KMS-11 (cell line): ENCODE results near the gene ALOX5AP.

Source experiments
- H2AFZ ChIP-seq: fragments of 200-600 bp; sonication (generic); 2 replicates; pipeline ENCODE4 v1.6.1; 2016; ENCODE audit warnings: antibody characterized with exemption, mixed run types, low read depth
- H3K27ac ChIP-seq: fragments of 200-600 bp; sonication (generic); 2 replicates; pipeline ENCODE4 v1.6.1; 2016; ENCODE audit warnings: mild to moderate bottlenecking, mixed run types
- H3K27me3 ChIP-seq: fragments of 200-600 bp; sonication (generic); 2 replicates; pipeline ENCODE4 v1.6.1; 2017; ENCODE audit warnings: mild to moderate bottlenecking, low read depth, mixed run types, moderate library complexity; ENCODE audit not compliant: insufficient read depth
- H3K36me3 ChIP-seq: fragments of 200-600 bp; sonication (generic); 2 replicates; pipeline ENCODE4 v1.6.1; 2017; ENCODE audit warnings: mild to moderate bottlenecking, mixed run types; ENCODE audit not compliant: insufficient read depth
- H3K4me1 ChIP-seq: fragments of 200-600 bp; sonication (generic); 2 replicates; pipeline ENCODE4 v1.6.1; 2016; ENCODE audit warnings: mild to moderate bottlenecking, low read depth, mixed run types; ENCODE audit not compliant: poor library complexity, severe bottlenecking
- H3K4me2 ChIP-seq: fragments of 200-600 bp; sonication (generic); 2 replicates; pipeline ENCODE4 v1.7.0; 2016; ENCODE audit warnings: mild to moderate bottlenecking, mixed run types
- H3K4me3 ChIP-seq: fragments of 200-600 bp; sonication (generic); IDR thresholded peaks from 2 replicates; pipeline ENCODE4 v1.6.1; 2017; ENCODE audit warnings: low read depth, low read length, mixed read lengths; ENCODE audit not compliant: insufficient read depth
- H3K79me2 ChIP-seq: fragments of 200-600 bp; sonication (generic); 2 replicates; pipeline ENCODE4 v1.6.1; 2016; ENCODE audit warnings: low read depth, mixed run types; ENCODE audit not compliant: insufficient read depth
- H3K9ac ChIP-seq: fragments of 200-600 bp; sonication (generic); 2 replicates; pipeline ENCODE4 v1.6.1; 2016; ENCODE audit warnings: mild to moderate bottlenecking, mixed run types
- H4K20me1 ChIP-seq: fragments of 200-600 bp; sonication (generic); 2 replicates; pipeline ENCODE4 v1.6.1; 2016; ENCODE audit warnings: mild to moderate bottlenecking, mixed run types; ENCODE audit not compliant: insufficient read depth
- TF ChIP-seq, protein P1 (sequence below): fragments of 200-600 bp; sonication (generic); conservative IDR thresholded peaks from 2 replicates; pipeline ENCODE4 v1.6.1; 2017; ENCODE audit warnings: low read depth, mild to moderate bottlenecking, antibody characterized with exemption, low read length, moderate library complexity, mixed read lengths

ALOX5AP gene

DNA sequence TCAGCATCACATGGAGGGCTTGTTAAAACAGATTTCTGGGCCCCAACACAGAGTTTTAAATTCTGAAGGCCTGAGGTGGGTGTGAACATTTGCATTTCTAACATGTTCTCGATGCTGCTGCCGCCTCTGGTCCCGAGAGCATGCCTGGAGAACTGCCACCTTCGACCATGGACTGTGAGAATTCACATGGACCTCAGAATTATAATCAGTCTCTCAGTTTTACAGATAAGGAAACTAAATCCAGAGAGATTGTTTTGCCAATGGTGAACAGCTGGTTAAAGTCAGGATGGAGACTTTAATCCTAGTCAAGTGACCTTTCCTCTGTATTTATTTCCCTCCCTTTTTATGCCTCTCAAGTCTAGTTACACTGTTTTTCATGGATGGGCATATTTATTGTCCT lies 14.7 kb downstream of the ALOX5AP start:
- Histone ChIP-seq H3K4me2 (no peak overlapping the region), H3K27me3 (no peaks in the 10 kb centered on the region), H3K36me3 (no peaks in the 10 kb centered on the region), H3K4me1 (peaks cover 9% of the 10 kb centered on the region), H3K9ac (no peak overlapping the region), H2AFZ (no peak overlapping the region), H3K79me2 (no peaks in the 10 kb centered on the region), H3K4me3 (no peak overlapping the region), H3K27ac (no peak overlapping the region), H4K20me1 (no peaks in the 10 kb centered on the region)
- TF ChIP-seq, protein P1, sequence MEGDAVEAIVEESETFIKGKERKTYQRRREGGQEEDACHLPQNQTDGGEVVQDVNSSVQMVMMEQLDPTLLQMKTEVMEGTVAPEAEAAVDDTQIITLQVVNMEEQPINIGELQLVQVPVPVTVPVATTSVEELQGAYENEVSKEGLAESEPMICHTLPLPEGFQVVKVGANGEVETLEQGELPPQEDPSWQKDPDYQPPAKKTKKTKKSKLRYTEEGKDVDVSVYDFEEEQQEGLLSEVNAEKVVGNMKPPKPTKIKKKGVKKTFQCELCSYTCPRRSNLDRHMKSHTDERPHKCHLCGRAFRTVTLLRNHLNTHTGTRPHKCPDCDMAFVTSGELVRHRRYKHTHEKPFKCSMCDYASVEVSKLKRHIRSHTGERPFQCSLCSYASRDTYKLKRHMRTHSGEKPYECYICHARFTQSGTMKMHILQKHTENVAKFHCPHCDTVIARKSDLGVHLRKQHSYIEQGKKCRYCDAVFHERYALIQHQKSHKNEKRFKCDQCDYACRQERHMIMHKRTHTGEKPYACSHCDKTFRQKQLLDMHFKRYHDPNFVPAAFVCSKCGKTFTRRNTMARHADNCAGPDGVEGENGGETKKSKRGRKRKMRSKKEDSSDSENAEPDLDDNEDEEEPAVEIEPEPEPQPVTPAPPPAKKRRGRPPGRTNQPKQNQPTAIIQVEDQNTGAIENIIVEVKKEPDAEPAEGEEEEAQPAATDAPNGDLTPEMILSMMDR = no peak

DNA sequence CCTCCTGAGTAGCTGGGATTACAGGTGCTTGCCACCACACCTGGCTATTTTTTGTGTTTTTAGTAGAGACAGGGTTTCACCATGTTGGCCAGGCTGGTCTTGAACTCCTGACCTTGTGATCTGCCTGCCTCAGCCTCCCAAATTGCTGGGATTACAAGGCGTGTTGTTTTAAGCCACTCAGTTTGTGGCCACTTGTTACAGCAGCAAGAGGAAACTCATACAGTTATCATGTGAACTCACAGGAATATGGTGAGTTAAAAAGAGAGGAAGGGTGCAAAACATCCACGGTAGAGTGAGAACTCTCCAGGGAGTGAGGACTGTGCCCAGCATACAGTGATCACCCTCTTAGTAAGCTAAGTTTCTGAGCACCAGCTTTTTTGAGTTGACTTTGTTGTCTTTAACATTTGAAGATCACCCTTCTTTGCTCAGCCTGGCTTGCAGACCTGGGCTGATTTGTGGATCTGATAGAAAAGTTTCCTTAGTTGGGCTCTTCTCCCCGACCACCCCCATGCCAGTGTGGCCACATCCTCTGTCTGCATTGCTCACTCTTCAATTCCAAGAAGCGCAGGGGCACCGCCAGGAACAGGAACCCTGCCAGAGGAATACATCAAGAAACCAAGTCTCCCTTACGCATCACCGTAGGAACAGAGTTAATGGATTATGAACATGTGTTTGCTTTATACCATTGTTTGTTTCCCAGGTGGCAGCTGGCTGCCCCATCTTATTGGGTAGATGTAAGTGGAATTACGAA lies 16.0 kb downstream of the ALOX5AP start:
- TF ChIP-seq, protein P1 = no peak
- Histone ChIP-seq H3K9ac (no peak overlapping the region), H3K4me1 (peaks cover 18% of the 10 kb centered on the region), H3K27ac (no peak overlapping the region), H3K36me3 (no peaks in the 10 kb centered on the region), H4K20me1 (no peaks in the 10 kb centered on the region), H3K79me2 (no peaks in the 10 kb centered on the region), H3K4me2 (no peak overlapping the region), H2AFZ (no peak overlapping the region), H3K27me3 (no peaks in the 10 kb centered on the region), H3K4me3 (no peak overlapping the region)

DNA sequence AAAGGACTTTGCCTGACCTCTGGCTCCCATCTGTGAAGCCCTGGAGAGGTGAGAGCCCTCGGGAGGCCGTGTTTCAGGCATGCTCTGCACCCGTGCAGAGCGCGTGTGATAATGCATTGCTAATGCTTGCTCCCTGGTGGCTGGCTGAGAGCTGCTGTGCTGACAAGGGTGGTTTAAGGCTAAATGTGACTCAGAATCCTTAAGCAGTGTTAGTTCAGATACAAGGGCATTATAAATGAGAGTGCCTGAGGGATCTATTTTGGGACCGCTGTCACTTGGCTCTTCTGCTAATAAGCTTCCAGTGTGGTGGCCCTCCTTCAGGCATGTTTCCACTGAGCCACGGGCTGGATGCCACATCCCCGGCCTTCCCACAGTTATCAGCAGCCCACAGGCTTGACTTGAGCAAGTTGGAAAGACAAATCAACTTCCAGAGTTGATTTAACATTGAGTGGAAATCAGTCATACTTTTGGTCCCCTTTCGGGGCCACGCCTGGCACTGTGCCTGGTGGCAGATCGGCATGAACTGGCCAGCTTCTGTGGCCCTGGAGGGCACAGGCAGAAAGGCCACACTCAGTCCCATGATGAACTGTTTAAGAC lies 17.0 kb downstream of the ALOX5AP start:
- Histone ChIP-seq H3K79me2 (no peaks in the 10 kb centered on the region), H3K4me1 (peaks cover 27% of the 10 kb centered on the region), H3K27me3 (no peaks in the 10 kb centered on the region), H3K36me3 (no peaks in the 10 kb centered on the region), H3K4me2 (no peak overlapping the region), H4K20me1 (no peaks in the 10 kb centered on the region), H3K4me3 (no peak overlapping the region), H2AFZ (no peak overlapping the region), H3K27ac (no peak overlapping the region), H3K9ac (no peak overlapping the region)
- TF ChIP-seq, protein P1 = no peak

DNA sequence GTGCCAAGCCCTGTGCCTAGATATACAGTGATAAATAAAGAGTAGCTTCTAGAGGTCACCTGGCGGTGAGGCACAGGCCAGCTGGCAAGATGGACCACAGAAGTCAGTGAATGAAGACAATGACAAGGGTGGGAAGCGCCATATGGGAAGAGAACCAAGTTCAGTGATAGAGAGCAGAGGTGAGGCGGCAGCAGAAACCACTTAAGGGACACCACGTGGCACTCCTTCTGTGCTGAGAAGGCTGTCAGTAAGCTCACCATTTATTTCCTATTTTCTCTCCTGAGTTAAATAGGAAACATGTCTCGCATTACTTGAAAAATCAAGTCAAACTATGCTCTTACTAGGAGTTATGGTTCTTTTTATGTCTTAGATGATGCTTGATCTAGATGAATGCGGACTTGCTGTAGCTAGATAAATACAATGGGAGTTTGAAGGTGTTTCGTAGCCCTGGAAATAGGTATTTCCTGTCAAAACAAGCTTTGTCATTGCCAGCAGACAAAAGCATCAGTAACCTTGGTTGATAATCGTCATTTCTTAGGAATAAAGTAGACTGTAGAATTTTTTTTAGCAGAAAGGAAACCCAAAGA lies 17.8 kb downstream of the ALOX5AP start:
- Histone ChIP-seq H3K4me2 (no peak overlapping the region), H2AFZ (no peak overlapping the region), H3K27me3 (no peaks in the 10 kb centered on the region), H3K4me1 (peaks cover 31% of the 10 kb centered on the region), H4K20me1 (no peaks in the 10 kb centered on the region), H3K36me3 (no peaks in the 10 kb centered on the region), H3K27ac (no peak overlapping the region), H3K79me2 (no peaks in the 10 kb centered on the region), H3K9ac (no peak overlapping the region), H3K4me3 (no peak overlapping the region)
- TF ChIP-seq, protein P1 = no peak
